ENCODE data around the gene FAT3.

FAT3 gene

DNA sequence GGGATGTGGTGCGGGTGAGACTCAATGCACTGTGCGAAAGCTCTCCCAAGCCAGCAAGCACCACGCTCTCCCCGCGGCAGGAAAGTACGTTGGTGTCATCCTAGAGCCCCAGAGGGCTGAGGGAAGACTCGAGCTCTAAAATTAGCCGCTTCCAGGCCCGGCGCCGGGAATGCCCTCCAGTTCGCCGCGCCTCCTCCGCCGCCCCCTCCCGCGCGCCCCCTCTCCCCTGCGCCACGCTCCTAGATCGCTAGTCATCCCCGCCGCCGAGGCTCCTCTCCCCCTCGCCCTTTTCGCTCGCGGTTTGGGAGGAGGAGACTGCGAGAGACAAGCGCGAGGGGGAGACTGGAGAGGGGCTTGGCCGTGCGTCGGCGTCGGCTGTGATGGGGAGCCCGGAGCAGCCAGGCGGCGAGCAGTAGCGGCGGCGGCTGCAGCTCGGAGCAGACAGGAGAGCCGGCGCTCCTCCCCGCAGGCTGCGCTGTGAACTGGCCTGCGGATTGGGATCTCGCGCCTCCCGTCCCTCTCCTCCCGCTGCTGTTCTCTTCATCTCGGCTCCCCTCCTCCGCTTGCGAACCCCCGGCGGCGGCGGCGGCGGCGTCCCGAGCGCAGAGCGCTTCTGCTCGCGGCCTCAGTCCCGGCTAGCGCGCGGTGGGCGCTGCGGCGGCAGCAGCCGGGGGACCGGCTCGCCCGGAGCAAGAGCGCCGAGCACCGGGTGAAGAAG is at the start of gene FAT3:
FAT3 (plus strand) TSS at position 412 of the 718 bp plus-strand sequence. CDS start 127,295 bp downstream, outside the sequence.
- DNase-seq (ENCODE audit: low read depth): no peak

DNA sequence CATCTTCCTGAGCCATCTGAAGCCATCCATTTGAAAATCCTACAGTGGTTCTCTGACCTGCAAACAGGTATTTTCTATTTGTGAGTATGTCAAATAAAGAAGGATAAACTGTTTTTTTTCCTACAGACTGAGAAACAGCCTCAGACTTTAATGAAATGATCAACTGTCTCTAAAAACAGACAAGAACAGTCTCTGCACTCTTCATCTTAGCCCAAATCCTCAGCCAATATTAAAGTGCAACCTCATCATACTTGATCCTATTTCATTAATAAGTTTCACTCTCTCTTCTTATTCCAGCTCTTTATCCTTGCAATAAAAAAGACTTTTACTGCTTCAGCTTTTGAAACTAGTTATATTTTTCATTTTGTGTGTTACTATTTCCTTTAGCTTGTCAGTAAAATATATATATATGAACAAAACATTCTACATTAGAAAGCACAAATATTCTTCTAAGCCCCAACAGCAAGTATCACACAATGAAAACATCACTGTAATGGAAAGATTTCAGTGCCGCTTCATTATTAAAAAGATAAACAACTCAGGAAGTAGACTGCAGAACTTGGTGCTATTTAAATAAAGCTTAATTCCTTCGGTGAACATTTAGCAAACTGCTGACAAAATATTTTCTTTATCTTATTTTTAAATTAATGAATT is 45.5 kb upstream of the FAT3 start:
- DNase-seq (ENCODE audit: low read depth): no peak

DNA sequence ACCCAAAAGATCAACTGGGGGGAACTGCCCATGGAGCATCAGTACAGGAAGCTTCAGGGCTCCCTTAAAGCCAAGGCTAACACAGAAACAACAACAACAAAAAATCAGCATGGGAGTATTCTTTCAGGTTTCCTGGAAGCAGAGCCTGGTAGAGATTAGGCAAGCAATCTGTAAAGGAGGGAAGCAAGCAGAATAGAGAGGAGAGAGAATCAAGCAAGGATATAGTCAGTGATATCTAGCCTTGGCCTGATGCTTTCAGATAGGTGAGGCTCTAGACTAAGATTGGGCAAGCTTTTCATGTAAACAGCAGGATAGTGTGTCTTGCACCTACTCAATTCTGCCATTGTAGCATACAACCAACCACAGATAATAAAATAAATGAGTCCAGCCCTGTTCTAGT is 44.4 kb upstream of the FAT3 start:
- DNase-seq (ENCODE audit: low read depth): no peak

DNA sequence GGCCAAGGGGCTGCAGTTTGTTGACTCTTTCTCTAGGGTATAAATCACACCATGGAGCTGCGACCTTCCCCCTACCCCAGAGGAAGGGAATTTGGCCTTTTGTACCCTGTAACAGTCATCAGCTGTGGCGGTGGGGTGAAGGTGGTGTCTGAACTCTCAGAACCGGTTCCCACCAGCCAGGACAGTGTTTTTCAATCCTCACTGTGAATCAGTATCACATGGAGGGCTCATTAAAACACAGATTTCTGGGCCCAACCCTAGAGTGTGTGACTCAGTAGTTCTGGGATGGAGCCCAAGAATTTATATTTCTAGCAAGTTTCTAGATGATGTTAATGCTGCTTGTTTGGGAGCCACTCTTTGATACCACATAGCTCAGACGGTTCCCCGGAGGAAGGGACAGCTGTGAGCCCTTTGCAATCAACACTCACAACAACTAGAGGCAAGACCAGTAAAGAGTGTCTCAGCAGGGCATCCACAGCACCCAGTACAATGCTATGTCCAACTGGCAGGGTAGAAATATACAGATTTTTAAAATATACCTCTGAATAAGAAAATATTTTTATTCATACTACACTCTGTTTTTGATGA is 43.9 kb upstream of the FAT3 start:
- no peak for DNase-seq (ENCODE audit: low read depth)

DNA sequence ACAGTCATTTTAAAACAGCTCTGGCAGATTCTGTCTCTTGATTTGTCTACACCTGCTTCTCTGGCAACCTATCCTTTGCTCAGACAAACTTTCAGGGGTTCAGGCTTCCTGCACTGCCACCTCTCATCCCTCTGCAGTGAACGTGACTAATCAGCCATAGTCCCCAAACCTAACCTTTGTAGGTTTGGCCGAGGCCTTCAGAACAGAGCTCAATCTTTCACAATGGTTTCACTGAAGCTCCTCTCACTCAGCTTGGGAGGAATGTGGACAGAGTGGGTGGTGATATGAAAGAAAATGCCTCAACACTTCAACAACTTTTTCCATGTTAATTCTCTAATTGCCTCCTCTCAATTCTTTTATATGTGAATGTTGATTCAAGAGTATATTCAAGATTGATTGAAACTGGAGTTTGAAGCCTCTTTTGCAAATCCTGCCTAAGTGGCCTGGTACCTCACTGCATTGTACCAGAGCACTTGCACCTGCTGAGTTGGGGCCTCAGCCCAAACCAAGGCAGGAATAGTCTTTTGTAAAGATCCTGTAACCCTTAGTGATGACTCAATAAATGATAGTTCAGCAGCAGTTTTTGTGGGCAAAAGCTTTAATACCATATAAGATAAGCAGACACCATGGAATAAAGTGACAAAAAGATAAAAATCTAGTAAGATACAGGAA is 33.9 kb upstream of the FAT3 start:
- no peak for DNase-seq (ENCODE audit: low read depth)

DNA sequence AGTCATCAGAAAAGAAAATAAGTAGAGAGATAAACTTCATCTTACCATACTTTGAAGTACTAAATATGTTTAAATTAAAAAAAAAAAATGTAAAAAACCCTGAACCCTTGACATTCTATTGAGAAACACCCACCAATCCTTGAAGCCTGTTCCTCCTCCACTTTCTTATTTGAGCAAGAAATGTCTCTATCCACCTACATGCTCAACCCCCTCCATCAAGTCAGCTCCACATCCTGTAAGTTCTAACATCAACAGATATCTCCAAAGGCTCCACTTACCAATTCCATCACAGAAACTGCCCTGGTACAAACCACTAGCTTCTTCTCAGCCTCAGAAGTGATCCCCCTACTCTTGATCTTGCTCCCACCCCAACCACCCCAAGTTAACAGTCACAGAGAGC is 32.5 kb upstream of the FAT3 start:
- no peak for DNase-seq (ENCODE audit: low read depth)

DNA sequence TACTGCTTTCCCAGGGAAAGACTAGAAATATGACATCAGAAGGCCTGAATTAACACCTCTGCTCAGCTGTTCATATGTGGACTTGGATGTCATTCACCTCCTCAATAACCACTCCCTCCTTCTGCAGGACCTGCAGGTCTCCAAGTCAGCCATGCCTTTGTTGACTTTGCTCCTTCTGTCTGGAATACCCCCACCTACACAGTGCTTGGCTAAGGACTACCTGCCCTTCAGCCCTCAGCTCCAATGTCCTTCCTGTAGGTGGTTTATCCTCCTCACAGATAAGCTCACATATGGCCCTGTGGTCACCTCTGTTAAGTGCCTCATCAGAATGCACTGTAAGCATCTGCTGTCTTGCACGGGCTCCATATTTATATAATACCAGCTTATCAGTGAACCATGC is 26.4 kb upstream of the FAT3 start:
- no peak for DNase-seq (ENCODE audit: low read depth)

DNA sequence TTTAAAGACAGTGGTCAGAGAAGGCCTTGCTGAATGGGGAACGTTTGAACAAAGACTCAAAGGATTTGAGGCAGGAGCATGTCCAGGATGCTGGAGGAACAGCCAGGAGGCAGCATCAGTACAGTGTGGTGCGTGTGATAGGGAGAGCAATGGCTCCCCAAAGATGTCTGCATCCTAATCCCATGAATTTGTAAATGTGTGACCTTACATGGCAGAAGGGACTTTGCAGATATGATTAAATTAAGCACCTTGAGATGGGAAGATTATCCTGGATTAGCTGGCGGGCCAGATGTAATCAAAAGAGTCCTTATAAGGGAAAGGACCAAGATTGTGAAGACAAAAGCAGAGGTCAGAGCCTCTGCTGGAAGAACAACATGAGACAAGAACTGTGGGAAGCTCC is 24.6 kb upstream of the FAT3 start:
- no peak for DNase-seq (ENCODE audit: low read depth)

- DNase-seq (ENCODE audit: low read depth): no peak
Observed at GRCh38 chr11:92204731-92205130, 19.9 kb upstream of the FAT3 start.

- DNase-seq (ENCODE audit: low read depth): no peak
Observed at GRCh38 chr11:92206441-92206840, 18.2 kb upstream of the FAT3 start.

GRCh38 chr11:92211576-92212167 is 12.9 kb upstream of the FAT3 start:
- DNase-seq (ENCODE audit: low read depth): no peak

DNA sequence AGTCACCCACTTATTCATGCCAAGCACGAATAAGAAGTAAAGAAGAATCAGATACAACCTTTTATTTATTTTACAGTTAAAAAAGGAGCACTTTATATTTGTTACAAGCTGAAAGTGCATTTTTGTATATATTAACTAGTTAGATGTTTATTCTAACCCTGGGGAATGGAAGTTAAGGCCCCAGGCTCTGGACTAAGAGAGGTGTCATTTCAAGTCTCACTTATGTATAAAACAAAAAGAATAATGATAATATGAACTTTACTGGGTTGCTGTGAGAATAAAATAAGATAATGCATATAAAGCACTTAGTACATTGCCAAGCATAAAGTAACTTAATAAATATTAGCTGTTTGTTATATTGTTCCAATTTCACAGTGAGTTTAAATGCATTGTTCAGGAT is 12.1 kb upstream of the FAT3 start:
- DNase-seq (ENCODE audit: low read depth): no peak

DNA sequence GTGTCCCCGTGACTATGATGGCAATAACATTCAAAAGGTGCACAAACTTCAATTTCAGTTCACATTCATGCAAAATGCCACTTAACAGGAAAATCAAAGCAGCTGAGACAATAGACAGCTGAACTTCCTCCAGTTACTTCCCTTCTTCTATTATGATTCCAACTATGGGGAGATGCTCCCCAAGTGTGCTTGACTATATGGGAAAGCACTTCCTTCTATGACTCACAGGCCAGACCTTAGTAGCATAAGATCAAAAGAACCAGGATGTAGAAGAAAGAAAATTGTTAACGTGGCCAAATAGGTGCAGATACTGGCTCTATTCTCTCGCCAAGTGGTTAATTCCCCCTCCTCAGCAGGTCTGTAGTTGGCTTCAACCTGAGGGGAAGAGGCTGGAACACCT is 7.8 kb upstream of the FAT3 start:
- no peak for DNase-seq (ENCODE audit: low read depth)

GRCh38 chr11:92219476-92219875 is 5.1 kb upstream of the FAT3 start:
- DNase-seq (ENCODE audit: low read depth): no peak

GRCh38 chr11:92222701-92223100 is 1.9 kb upstream of the FAT3 start:
- DNase-seq (ENCODE audit: low read depth): no peak

DNA sequence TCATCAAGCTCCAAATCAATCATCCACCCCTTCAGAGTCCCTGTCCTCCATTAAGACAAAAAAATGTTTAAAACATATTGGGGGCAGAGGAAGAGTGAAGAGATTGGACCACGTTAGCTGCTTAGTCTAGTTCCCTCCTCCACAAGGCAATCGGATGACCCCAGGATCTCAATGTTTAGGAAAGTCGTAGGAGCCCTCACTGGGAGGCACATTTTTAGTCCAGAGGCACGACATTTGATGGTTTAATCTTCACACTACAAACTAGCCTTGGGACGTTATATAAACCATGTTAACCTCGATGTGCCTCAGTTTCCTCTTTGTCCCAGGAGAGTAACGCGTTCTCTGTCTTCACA is 588 bp upstream of the FAT3 start:
- DNase-seq (ENCODE audit: low read depth): no peak

GRCh38 chr11:92225125-92225567 is 528 bp downstream of the FAT3 start:
- no peak for DNase-seq (ENCODE audit: low read depth)

- no peak for DNase-seq (ENCODE audit: low read depth)
Observed at GRCh38 chr11:92225568-92226330, 1.1 kb downstream of the FAT3 start.

- DNase-seq (ENCODE audit: low read depth): no peak
Observed at GRCh38 chr11:92226331-92227229, 2.0 kb downstream of the FAT3 start.

GRCh38 chr11:92227230-92227814 is 2.7 kb downstream of the FAT3 start:
- no peak for DNase-seq (ENCODE audit: low read depth)
